Measurements from ENCODE around the gene SETBP1. TPM values are rescaled to one million over a fixed set of nuclear protein-coding genes. Genes with fewer than 3 reads are reported as not detected.

SETBP1 gene
- total RNA-seq, 1 experiment from 2014 or later = 3.4 TPM

DNA sequence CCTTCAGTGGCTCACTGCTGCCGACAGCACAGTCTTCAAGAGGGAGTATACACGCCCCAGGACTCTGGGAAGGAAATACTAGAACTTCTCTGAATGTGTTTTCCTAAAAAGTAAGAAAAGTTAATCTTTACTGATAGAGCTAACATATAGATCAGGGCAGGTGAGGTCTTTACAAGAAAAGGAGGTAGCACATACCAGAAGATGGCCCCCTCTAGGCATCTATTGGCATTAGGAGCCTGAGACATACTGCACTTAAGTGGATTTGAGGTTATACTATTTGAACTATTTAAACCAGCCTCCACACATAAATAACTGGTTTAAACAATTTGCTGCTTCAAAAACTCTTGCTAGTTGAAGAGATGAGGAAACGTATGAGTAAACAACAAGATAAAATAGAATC is 406.1 kb downstream of the SETBP1 start:
- Histone ChIP-seq H3K9ac (ENCODE audit: low read length) (no peak overlapping the region), H3K36me3 (ENCODE audit: insufficient read depth, low read length) (no peaks in the 10 kb centered on the region), H3K79me2 (ENCODE audit: low read length) (no peaks in the 10 kb centered on the region), H3K27me3 (ENCODE audit: low read length) (no peaks in the 10 kb centered on the region), H3K4me2 (ENCODE audit: low read depth, low read length, poor library complexity, severe bottlenecking) (no peak overlapping the region), H3K27ac (ENCODE audit: low read length) (no peak overlapping the region), H3K4me1 (ENCODE audit: low read length) (peaks cover 16% of the 10 kb centered on the region), H4K20me1 (ENCODE audit: insufficient read depth, low read depth, low read length) (no peaks in the 10 kb centered on the region), H2AFZ (ENCODE audit: low read length) (no peak overlapping the region), H3K9me3 (ENCODE audit: low read length) (no peaks in the 10 kb centered on the region), H3K4me3 (ENCODE audit: low read length) (no peak overlapping the region), H3K9me2 (replicated peaks; ENCODE audit: insufficient read depth, low read length) (no peaks in the 10 kb centered on the region)
- DNase-seq = no peak

DNA sequence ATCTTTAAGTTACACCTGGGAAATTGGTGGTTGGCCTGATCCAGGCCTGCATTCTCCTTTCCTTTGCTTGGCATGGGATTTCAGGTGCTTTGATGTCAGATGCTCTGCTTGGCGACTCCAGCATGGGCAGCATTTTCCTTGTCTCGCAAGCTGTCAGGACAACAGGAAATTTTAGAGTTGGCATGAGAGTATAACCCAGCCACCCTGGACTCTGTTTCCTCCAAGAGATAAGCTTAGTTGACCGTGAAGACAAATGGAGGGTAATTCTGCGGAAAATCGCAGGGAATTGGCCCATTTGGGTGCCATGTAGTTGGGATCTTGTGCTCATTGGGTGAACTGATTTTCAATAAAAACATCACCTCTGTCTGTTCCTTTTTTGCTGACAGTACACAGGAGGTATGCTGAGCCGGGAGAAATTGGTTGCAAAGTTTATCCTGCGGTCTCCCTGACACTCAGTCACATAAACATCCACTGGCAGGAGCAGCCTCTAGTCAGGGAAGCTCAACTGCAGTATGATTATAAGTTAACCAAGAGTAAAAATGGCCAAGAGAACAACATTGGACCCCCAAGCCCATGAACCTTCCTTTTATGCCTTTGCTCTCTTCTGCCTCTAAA is 409.9 kb downstream of the SETBP1 start:
- no peaks in the 10 kb centered on the region for H3K27me3 ChIP-seq (ENCODE audit: low read length)
- H3K9me3 ChIP-seq (ENCODE audit: low read length) = no peaks in the 10 kb centered on the region
- no peaks in the 10 kb centered on the region for H3K4me1 ChIP-seq (ENCODE audit: low read length)
- H3K4me2 ChIP-seq (ENCODE audit: low read depth, low read length, poor library complexity, severe bottlenecking) = no peak overlapping the region
- no peak overlapping the region for H3K4me3 ChIP-seq (ENCODE audit: low read length)
- no peak overlapping the region for H3K27ac ChIP-seq (ENCODE audit: low read length)
- H3K9me2 ChIP-seq (replicated peaks; ENCODE audit: insufficient read depth, low read length) = no peaks in the 10 kb centered on the region
- no peaks in the 10 kb centered on the region for H3K36me3 ChIP-seq (ENCODE audit: insufficient read depth, low read length)
- DNase-seq = no peak
- H3K79me2 ChIP-seq (ENCODE audit: low read length) = no peaks in the 10 kb centered on the region
- H2AFZ ChIP-seq (ENCODE audit: low read length) = no peak overlapping the region
- H4K20me1 ChIP-seq (ENCODE audit: insufficient read depth, low read depth, low read length) = no peaks in the 10 kb centered on the region
- H3K9ac ChIP-seq (ENCODE audit: low read length) = no peak overlapping the region

DNA sequence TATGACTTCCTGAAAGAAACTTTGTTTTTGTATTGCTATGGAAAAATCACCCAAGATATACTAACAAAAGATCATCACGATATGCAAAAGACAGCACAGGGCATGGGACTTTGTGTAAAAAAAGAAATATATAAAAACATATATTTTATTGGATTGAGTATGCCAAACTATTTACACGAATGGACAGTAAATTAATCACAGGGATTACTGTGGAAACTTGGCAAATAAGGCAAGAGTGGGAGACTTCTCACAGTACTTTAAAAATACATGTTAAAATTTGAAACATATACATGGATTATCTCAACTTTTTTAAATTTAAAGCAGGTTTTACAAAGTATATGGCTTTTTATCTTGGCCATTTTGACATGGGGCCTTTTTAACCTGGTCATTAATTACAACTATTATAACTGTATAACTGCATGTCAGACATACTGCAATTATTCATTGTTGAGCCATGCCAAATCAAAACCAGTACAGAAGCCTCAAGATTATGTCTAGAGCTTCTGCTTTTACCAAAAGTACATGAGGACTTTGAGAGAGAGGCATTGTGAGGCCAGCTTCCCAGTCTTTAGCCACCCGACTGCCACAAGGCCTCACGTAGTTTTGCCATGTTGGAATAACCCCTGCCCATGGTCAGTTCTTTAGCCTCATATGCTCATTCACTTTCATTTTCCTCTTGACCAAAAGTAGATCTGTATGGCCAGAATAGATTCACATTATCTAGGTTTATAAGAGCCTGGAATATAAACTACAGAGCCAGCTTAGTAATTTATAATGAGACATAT is 419.8 kb downstream of the SETBP1 start:
- no peaks in the 10 kb centered on the region for H3K27me3 ChIP-seq (ENCODE audit: low read length)
- H2AFZ ChIP-seq (ENCODE audit: low read length) = no peak overlapping the region
- no peak for DNase-seq
- no peaks in the 10 kb centered on the region for H3K9me3 ChIP-seq (ENCODE audit: low read length)
- no peaks in the 10 kb centered on the region for H4K20me1 ChIP-seq (ENCODE audit: insufficient read depth, low read depth, low read length)
- H3K36me3 ChIP-seq (ENCODE audit: insufficient read depth, low read length) = no peaks in the 10 kb centered on the region
- H3K9ac ChIP-seq (ENCODE audit: low read length) = no peak overlapping the region
- no peak overlapping the region for H3K4me2 ChIP-seq (ENCODE audit: low read depth, low read length, poor library complexity, severe bottlenecking)
- H3K4me3 ChIP-seq (ENCODE audit: low read length) = no peak overlapping the region
- H3K79me2 ChIP-seq (ENCODE audit: low read length) = no peaks in the 10 kb centered on the region
- H3K27ac ChIP-seq (ENCODE audit: low read length) = no peak overlapping the region
- H3K4me1 ChIP-seq (ENCODE audit: low read length) = peaks cover 40% of the 10 kb centered on the region
- no peaks in the 10 kb centered on the region for H3K9me2 ChIP-seq (replicated peaks; ENCODE audit: insufficient read depth, low read length)

DNA sequence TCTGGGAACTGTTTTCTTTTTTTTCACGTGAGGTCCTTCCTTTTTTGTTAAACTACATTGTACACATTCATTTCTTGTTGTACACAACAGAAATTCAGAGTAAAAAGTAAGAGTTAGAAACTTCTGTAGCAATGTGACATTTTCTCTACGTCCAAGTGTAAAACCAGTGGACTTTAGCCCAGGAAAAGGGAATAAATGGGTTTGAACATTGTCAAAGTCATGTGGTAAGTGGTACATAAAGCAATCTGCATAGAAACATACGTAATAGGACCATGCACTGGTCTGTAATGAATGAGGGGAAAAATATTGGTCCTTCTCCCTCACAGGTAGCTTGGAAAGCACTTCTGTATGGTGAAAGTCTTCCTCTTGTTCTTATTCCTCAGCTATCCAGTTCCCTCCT is 421.4 kb downstream of the SETBP1 start:
- Histone ChIP-seq H4K20me1 (ENCODE audit: insufficient read depth, low read depth, low read length) (no peaks in the 10 kb centered on the region), H3K4me3 (ENCODE audit: low read length) (no peak overlapping the region), H3K4me1 (ENCODE audit: low read length) (peaks cover 56% of the 10 kb centered on the region), H3K9me2 (replicated peaks; ENCODE audit: insufficient read depth, low read length) (no peaks in the 10 kb centered on the region), H2AFZ (ENCODE audit: low read length) (peak overlapping the region; percentile 62; the same call in 1 of the 2 replicates), H3K27me3 (ENCODE audit: low read length) (no peaks in the 10 kb centered on the region), H3K27ac (ENCODE audit: low read length) (peak overlapping the region; percentile 92), H3K36me3 (ENCODE audit: insufficient read depth, low read length) (no peaks in the 10 kb centered on the region), H3K79me2 (ENCODE audit: low read length) (no peaks in the 10 kb centered on the region), H3K9me3 (ENCODE audit: low read length) (no peaks in the 10 kb centered on the region), H3K4me2 (ENCODE audit: low read depth, low read length, poor library complexity, severe bottlenecking) (peak overlapping the region; percentile 42), H3K9ac (ENCODE audit: low read length) (no peak overlapping the region)
- no peak for DNase-seq

DNA sequence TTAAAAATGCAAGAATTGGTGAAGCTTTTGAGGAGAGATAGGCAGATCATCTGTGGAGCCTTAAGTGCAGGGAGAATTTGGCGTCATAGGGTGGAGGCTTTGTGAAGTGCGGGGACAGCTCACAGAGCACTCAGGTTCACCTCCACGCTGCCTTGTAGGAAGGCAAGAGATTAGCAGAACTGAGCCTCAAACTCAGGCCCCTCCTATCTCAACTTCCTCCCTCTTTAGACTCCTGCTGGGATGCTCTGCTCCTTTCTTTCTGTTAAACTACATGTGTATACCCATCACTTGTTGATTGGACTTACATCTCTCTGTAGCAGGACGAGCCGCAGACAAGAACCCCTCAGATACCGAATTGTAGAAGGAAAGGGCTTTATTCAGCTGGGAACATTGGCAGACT is 422.2 kb downstream of the SETBP1 start:
- peaks cover 56% of the 10 kb centered on the region for H3K4me1 ChIP-seq (ENCODE audit: low read length)
- no peak overlapping the region for H3K4me3 ChIP-seq (ENCODE audit: low read length)
- peak; percentile 42 for DNase-seq
- H3K9me3 ChIP-seq (ENCODE audit: low read length) = no peaks in the 10 kb centered on the region
- H3K79me2 ChIP-seq (ENCODE audit: low read length) = no peaks in the 10 kb centered on the region
- no peaks in the 10 kb centered on the region for H4K20me1 ChIP-seq (ENCODE audit: insufficient read depth, low read depth, low read length)
- no peaks in the 10 kb centered on the region for H3K9me2 ChIP-seq (replicated peaks; ENCODE audit: insufficient read depth, low read length)
- peak overlapping the region; percentile 47 for H3K9ac ChIP-seq (ENCODE audit: low read length)
- peak overlapping the region; percentile 42 for H3K4me2 ChIP-seq (ENCODE audit: low read depth, low read length, poor library complexity, severe bottlenecking)
- peak overlapping the region; percentile 92 for H3K27ac ChIP-seq (ENCODE audit: low read length)
- no peaks in the 10 kb centered on the region for H3K36me3 ChIP-seq (ENCODE audit: insufficient read depth, low read length)
- H3K27me3 ChIP-seq (ENCODE audit: low read length) = no peaks in the 10 kb centered on the region
- peak overlapping the region; percentile 62 for H2AFZ ChIP-seq (ENCODE audit: low read length)

- peaks cover 56% of the 10 kb centered on the region for H3K4me1 ChIP-seq (ENCODE audit: low read length)
- peak overlapping the region; percentile 92 for H3K27ac ChIP-seq (ENCODE audit: low read length)
- no peaks in the 10 kb centered on the region for H4K20me1 ChIP-seq (ENCODE audit: insufficient read depth, low read depth, low read length)
- H2AFZ ChIP-seq (ENCODE audit: low read length) = peak overlapping the region; percentile 62
- H3K79me2 ChIP-seq (ENCODE audit: low read length) = no peaks in the 10 kb centered on the region
- H3K9me3 ChIP-seq (ENCODE audit: low read length) = no peaks in the 10 kb centered on the region
- H3K27me3 ChIP-seq (ENCODE audit: low read length) = no peaks in the 10 kb centered on the region
- no peaks in the 10 kb centered on the region for H3K9me2 ChIP-seq (replicated peaks; ENCODE audit: insufficient read depth, low read length)
- H3K36me3 ChIP-seq (ENCODE audit: insufficient read depth, low read length) = no peaks in the 10 kb centered on the region
- DNase-seq = peak; percentile 68
- H3K4me2 ChIP-seq (ENCODE audit: low read depth, low read length, poor library complexity, severe bottlenecking) = peak overlapping the region; percentile 42
- peak overlapping the region; percentile 13; the same call in 1 of the 2 replicates for H3K4me3 ChIP-seq (ENCODE audit: low read length)
- peak overlapping the region; percentile 47 for H3K9ac ChIP-seq (ENCODE audit: low read length)
These were observed 422.8 kb downstream of the SETBP1 start for GRCh38 chr18:45103319-45104048.

DNA sequence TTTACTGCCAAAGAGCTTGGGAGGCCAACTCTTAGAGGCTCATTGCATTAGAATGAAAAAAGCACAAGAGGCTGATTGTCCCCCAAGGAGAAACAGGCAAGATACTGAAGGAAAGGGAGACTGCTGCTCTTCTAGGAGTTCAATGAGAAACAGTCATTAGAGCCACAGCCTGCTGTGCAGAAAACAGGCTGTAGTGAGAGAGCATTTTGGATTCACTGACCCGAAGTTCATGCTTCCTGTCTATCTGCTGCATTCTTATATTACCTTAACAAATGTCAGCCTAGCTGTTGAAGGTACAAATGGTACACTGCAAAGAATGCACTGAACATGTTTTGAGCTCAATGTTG is 423.3 kb downstream of the SETBP1 start:
- H3K36me3 ChIP-seq (ENCODE audit: insufficient read depth, low read length) = no peaks in the 10 kb centered on the region
- H3K27me3 ChIP-seq (ENCODE audit: low read length) = no peaks in the 10 kb centered on the region
- H3K4me3 ChIP-seq (ENCODE audit: low read length) = no peak overlapping the region; the same call in 1 of the 2 replicates
- peak overlapping the region; percentile 42 for H3K4me2 ChIP-seq (ENCODE audit: low read depth, low read length, poor library complexity, severe bottlenecking)
- no peaks in the 10 kb centered on the region for H3K9me2 ChIP-seq (replicated peaks; ENCODE audit: insufficient read depth, low read length)
- H3K9ac ChIP-seq (ENCODE audit: low read length) = peak overlapping the region; percentile 39
- no peaks in the 10 kb centered on the region for H3K79me2 ChIP-seq (ENCODE audit: low read length)
- peak overlapping the region; percentile 92 for H3K27ac ChIP-seq (ENCODE audit: low read length)
- peaks cover 56% of the 10 kb centered on the region for H3K4me1 ChIP-seq (ENCODE audit: low read length)
- H4K20me1 ChIP-seq (ENCODE audit: insufficient read depth, low read depth, low read length) = no peaks in the 10 kb centered on the region
- H2AFZ ChIP-seq (ENCODE audit: low read length) = peak overlapping the region; percentile 62; the same call in 1 of the 2 replicates
- no peaks in the 10 kb centered on the region for H3K9me3 ChIP-seq (ENCODE audit: low read length)
- peak; percentile 57 for DNase-seq

GRCh38 chr18:45106331-45106774 is 425.7 kb downstream of the SETBP1 start:
- Histone ChIP-seq H3K4me3 (ENCODE audit: low read length) (no peak overlapping the region), H2AFZ (ENCODE audit: low read length) (peak overlapping the region; percentile 30; the same call in 1 of the 2 replicates), H4K20me1 (ENCODE audit: insufficient read depth, low read depth, low read length) (no peaks in the 10 kb centered on the region), H3K4me1 (ENCODE audit: low read length) (peaks cover 54% of the 10 kb centered on the region), H3K27ac (ENCODE audit: low read length) (peak overlapping the region; percentile 50), H3K9me2 (replicated peaks; ENCODE audit: insufficient read depth, low read length) (no peaks in the 10 kb centered on the region), H3K4me2 (ENCODE audit: low read depth, low read length, poor library complexity, severe bottlenecking) (peak overlapping the region; percentile 7), H3K79me2 (ENCODE audit: low read length) (no peaks in the 10 kb centered on the region), H3K27me3 (ENCODE audit: low read length) (no peaks in the 10 kb centered on the region), H3K36me3 (ENCODE audit: insufficient read depth, low read length) (no peaks in the 10 kb centered on the region), H3K9ac (ENCODE audit: low read length) (no peak overlapping the region; the same call in 1 of the 2 replicates), H3K9me3 (ENCODE audit: low read length) (no peaks in the 10 kb centered on the region)
- DNase-seq = peak; percentile 42
